Endometrial microvascular endothelial cells (primary cell): ENCODE data around the gene DAP. TPM values are rescaled to one million over a fixed set of nuclear protein-coding genes. Genes with fewer than 3 reads are reported as not detected.
"Not testable (repeated sequence)": the region's sequence is repeated elsewhere in the genome, so short reads cannot be mapped to it uniquely, and the experiment has no call there.

ENCODE experiments used
- in situ Hi-C: cut with HindIII; loops from 2 replicates; pipeline ENCODE4 v1.10.0; 2017; ENCODE audit warnings: low sequenced_read_pairs, low pct_unique_long_range_greater_than_20kb; ENCODE audit errors: inconsistent ontology term
- total RNA-seq: library from RNA; depleted of rRNA; stranded (reverse); fragments of >200 nt; gene quantifications from one replicate; pipeline ENCODE4 v1.2.3, GENCODE V29; 2015; ENCODE audit errors: inconsistent ontology term

DAP gene
- total RNA-seq, 1 donor from 2014 or later = 117 TPM

DNA sequence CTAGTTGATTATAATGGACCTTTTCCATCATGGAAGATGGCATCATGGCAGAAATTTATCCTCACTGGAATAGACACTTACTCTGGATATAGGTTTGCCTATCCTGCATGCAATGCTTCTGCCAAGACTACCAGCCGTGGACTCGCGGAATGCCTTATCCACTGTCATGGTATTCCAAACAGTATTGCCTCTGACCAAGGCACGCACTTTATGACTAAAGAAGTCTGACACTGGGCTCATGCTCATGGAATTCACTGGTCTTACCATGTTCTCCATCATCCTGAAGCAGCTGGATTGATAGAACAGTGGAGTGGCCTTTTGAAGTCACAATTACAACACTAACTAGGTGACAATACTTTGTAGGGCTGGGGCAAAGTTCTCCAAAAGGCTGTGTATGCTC is 40.3 kb downstream of the DAP start:
- in situ Hi-C loops = not testable (repeated sequence)

DNA sequence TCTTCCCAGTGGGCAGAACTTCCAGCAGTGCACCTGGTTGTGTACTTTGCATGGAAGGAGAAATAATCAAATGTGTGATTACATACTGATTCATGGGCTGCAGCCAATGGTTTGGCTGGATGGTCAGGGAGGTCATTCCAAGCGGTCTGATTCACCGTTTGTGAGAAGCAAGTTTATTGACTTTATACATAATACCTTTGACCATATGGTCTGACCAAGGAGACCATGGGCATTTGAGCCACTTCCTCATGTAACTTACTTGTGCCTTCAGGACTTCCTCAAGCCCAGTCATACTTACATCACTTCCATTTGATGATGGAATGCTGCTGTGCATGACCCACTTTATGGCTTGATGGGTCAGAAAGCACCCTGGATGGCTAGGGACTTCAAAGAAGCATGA is 41.1 kb downstream of the DAP start:
- in situ Hi-C loops = no loop called here

DNA sequence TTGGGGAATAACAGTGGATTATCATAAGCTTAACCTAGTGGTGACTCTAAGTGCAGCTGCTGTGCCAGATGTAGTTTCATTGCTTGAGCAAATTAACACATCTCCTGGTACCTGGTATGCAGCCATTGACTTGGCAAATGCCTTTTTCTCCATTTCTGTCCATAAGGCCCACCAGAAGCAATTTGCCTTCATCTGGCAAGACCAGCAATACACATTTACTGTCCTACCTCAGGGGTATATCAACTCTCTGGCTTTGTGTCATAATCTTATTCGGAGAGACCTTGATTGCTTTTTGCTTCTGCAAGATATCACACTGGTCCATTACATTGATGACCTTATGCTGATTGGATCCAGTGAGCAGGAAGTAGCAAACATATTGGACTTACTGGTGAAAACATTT is 42.4 kb downstream of the DAP start:
- in situ Hi-C loops = not testable (repeated sequence)

DNA sequence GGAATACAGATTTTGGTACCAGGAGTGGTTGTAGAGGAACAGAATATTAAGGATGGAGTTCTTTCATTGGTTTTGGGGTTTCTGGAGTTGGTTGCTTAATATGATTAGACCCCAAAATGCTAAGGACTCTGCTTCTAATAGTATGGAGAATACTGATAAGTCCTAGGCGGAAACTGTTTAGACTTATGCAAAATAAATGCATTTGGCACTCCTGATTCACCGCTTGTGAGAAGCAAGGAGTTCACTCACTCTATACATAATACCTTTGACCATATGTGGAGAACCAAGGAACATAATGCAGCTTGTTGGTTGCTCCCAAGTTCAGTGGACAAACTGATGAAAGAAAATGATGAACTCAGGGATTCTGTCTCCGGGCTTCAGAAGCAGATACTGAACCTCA is 44.2 kb downstream of the DAP start:
- in situ Hi-C loops = not testable (repeated sequence)

DNA sequence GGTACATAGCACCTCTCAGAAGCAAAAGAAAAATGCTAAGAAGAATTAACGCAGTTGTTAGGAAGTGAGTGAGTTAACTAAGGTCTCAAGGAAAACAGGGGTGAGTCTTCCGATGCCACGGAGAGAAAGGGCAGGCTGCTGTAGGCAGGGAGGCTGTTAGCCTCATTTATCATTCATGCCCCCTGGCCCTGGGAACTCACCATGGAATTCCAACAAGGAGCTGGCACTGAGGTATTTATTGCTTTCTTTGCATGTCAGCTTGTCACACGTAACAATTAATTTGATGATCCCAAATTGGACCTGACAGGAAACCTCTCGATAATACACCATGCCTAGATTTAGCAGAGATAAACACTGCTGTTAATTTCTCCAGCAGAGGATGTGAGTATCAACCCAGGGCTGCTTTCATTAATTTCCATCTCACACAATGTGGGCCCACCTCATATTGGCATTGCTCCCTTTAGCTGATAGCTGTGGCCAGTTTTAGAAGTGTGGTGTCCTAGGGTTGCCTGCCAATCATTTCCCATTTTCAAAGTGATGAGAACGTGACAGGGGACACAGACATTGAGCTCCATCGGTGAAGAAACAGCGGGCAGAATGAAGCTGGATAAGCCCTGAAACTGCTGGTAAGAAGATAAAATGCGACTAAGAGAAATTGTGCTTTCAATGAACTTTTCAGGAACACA is 45.3 kb downstream of the DAP start:
- in situ Hi-C loops = no loop called here

DNA sequence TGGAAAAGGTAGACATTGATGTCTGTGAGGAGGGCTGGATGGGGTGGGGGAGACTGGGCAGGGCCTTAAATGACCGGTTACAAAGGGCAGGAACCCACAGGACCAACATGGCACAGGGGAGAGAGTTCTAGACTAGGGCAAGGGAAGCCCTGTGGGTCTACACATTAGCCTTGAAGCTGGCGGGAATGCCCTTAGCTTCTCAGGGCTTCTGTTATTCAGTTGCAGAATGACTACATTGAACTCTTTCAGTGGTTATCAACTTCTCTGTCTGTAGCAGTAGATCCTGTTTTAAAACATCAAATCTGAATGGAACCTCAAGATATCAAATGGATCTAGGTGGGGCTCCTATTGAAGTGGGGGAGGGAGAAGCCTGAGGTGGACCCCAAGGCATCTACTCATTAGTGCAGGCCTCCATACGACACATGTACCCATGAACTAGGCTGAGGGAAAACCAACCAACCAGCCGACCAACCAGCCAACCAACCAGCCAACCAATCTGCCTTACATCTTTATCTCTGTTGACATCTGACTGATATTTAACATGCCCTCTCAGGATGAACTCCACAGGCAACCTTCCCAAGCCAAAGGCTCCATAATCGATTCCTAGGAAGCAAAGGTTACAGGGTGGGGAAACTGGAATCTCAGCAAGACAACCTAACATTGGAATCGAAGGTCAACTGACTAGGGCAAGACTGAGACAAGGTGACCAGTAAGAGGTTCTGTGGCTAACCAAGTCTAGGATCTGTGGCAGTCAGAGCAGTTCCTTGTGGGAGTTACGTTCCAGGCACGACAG is 48.3 kb downstream of the DAP start:
- in situ Hi-C loops = no loop called here

DNA sequence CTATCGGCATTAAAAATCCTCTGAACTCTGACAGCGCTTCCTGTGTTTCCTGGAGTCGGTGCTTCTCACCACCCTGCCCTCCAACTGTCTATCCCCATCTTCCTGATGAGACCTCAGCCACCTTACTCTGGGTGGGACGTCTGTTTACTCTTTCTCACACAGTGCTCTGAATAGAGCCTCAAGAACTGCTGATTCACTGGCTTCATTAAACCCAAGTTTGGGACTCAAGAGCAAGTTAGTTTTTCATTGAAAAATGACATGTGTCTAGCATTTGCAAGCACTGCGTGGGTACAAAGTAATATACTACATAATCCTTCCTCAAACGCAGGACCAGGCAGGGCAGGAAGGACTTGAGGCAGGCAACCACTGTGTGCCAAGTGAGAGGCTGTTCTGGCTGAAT is 49.5 kb downstream of the DAP start:
- in situ Hi-C loops = no loop called here

DNA sequence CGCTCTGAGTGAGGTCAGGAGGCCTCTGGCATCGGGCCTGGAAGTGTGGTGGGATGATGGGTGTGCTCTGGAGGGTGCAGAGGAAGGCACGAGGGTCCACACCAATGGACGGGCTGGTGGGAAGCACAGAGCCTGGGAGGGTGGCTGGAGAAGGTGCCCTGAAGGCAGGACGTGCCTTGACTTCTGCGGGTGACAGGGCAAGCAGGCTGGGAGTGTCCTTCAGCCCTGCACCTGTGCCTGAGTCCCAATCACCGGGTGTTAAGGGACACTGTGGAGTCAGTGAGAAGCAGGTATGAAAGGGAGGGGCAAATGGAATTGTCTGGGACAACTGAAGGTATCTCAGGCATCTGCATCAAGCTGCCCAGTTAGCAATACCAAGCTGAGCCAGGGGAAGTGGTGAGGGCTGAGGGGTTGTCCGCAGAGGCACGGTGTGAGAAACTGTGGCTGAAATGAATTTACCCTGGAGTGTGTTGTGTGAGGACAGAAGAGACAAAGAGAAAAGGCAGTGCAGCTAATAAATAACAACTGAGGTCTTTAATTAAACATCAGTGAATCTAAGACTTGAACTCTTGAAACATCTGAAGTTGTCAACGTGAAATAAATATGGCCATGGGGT is 50.4 kb downstream of the DAP start:
- in situ Hi-C loops = no loop called here

DNA sequence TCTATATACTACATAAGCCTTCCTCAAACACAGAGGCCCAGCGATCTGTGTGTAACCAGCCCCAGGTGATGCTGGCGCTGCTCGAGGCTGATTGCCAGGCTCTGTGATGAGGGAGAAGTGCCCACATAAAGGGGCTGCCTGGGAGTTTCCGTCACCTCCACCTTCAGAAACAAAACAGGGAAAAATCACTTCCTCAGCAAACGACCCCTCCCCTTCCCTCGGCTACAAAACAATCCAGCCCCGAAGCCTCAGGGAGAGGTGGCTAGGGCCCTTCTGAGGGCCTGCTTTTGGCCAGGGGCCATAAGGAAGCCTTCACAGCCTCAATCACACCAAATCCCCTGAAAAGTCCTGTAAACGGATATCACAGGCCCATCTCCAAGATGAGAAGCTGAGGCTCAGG is 51.1 kb downstream of the DAP start:
- in situ Hi-C loops = no loop called here

DNA sequence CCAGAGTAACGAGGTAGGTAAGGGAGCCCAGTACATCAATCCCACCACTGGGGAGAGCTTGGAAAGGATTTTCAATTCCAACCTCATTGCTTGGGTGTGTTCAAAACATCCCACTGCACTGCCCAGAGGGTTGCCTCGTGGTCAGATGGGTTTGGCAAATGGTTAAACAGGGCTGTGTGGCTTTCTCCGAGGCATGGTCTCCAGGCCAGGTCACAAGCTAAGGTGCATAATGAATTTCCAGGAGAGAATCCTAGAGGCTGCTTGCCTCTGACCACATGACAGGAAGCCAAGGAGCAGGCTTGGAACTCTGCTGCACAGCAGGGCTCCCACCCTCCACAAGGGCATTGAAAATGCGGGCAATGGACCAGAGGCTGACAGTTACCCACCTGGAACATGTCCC is 51.6 kb downstream of the DAP start:
- in situ Hi-C loops = no loop called here

DNA sequence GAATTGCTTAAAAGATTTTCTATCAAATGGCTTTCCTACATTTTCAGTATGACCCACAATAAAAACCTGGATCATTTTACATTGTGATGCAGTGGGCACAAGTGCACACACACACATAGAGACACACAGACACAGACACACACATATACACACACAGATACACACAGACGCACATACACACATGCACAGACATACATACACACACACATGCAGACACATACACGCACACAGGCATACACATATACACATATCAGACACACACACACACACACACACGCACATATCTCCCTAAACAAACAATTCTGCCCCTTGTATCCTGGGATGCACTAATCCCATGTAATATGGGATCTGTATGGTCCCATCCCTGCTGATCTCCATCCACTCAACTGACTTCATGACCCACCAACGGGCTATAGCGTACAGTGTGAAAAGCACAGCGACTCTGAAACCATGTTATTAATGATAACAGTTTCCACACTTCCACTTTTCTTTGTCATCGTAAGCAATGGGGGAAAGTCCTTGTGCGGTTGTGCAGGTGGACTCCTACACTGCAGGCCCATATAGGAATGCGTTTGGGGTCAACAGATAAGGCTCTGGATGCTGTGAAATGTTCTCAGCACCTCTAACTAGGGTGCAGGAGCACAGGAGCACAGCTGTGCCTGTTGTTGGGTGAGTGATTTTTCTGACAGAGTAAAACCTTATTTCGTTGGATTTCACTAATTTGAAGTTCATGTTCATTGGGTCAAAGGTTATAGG is 52.7 kb downstream of the DAP start:
- in situ Hi-C loops = no loop called here

DNA sequence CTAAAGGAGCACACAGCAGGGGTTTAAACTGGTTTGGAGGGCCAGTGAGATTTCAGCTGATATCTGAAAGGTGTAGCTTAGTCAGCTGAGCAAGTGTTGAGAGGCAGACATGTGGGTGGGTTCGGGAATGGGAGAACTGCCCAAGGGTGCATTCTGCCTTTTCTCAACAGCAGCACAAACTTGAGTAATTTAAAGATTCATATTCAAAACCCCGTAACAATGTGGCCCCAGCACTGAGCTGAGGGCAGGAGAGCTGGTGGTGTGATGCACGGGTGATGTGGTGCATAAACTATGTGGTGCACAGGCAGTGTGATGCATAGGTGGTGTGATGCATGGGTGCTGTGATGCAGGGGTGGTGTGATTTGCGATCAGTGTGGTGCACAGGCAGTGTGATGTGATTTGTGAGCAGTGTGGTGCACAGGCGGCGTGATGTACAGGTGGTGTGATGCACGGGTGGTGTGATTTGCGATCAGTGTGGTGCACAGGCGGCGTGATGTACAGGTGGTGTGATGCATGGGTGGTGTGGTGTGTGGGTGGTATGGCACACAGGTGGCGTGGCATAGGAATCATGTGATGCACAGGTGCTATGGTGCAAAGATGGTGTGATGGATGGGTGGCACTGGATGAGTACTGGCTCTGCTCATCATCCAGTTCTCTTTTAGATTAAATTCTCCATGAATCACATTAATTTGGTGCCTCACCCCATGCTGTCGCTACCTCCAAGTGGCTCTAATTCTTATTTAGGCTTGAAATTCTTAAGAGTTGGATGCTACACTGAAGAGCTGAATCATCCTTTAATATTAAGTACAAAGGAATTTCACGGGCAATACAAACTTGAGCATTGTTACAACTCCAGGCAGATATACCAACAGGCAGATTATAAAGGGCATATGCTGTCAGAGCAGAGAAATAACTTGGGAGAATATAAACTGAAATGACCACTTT is 53.6 kb downstream of the DAP start:
- in situ Hi-C loops = no loop called here

DNA sequence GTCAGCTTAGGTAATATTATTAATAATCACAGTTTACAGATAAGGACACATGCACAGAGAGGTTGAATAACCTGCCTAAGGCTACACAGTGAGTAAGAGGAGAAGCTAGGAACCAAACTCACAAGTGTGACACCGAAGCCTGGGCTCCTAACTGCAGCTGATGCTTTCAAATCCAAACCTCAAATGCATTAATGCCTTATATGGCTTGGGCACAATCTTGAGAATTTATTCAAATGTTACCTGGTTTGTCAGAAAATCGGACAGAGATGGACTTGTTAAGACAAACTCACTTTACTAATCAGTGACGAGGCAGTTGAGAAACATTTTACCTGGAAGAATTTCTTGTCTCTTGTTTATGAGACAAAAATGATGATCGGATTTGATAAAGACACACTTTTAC is 54.7 kb downstream of the DAP start:
- in situ Hi-C loops = no loop called here

DNA sequence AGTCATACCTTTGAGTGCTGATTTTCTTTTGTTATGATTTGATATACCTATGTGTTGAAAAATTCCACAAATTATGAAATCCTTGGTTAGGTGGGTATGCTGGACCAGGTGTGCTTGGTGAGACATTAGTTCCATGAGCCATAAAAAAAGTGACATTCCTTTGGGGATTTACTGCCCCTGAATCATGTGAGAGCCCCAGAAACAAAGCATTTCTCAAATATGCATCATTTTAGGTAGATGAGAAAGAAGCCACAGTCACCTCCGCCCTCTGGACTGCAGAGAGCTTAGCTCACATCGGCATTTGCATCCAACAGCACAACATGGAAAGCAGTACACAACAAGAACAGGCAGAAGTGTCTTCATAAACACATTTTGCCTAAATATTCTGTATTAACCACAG is 55.3 kb downstream of the DAP start:
- in situ Hi-C loops = no loop called here

DNA sequence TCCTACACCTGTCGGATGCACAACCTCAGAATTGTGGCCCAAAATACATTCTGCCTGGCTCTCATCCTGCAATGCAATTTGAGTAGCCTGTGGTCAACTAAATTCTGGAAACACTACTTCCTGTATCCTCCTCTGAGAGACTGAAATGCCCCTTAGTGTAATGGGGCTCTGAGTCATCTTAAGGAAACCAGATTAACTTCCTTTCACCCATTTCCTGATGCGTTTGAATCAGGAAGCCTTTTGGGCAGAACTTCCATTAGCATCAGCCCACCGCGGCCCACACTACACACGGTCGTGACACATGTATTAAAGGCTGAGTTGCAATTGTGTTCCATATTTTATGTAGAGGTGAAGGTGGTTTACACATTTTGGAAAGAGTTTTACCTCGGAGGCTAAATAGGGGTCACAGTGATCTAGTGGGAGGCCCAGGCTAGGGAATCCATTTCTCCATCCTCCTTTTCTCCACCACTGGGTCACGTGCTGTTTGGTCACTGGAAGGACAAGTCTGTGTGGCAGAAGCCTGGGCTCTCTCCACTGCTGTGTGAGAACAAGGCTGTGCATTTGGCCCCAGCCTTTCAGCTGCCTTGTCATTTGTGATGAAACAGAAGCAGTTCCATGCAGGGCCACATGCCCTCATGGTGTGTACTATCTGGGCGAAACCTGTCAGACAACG is 55.9 kb downstream of the DAP start:
- in situ Hi-C loops = no loop called here

DNA sequence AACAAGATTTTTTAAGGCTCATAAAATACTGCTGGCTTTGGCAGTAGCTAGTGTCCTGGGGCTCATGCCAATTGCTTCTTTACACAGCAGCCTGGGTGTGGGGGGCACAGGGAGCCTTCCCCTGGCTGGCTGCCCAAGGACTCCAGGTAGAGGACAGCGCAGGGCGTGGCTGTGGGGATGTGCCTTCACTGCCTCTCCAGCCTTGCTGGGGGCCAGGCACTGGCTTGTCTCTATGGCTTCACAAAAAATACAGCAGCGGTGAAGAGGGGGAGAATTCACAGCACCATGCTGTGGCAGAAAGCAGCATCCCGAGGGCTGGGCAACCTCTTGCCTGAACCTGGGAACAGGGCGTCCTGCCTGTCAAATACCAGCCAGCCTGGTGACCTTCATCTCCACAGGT is 57.4 kb downstream of the DAP start:
- in situ Hi-C loops = no loop called here

DNA sequence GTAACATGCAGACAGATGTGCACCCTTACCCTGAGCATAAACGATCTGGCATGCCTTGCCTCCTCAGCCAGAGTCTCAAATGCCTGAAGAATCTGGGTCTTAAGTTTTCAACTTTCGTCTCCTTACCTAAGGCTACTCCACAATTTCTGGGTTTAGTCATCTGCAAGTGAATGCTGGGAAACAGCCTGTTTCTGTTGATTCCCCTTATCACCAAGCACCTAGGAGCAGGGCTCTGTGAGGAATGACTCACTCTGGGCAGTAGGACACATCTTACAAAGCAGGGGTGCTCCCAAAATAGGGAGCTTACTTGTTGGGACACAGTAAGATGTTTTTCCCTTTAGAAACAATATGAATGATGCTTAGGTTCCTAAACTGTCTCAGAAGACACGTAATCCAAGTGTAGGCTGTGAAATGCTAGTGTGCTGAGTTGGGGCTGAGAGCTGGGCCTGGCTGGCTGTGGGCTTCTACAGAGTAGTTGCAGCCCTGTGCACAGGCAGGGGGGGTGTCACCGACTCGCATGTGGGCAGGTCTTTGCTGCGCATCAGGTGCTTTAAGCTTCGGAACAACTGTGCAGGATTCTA is 58.0 kb downstream of the DAP start:
- in situ Hi-C loops = no loop called here
